Neural crest cell (in vitro differentiated cells): Measurements from ENCODE around the gene SLC22A13. TPM values are rescaled to one million over a fixed set of nuclear protein-coding genes. Genes with fewer than 3 reads are reported as not detected.

Experiments used
- DNase-seq: peaks from one replicate; pipeline ENCODE4 v3.0.0; 2021; ENCODE audit warnings: low read depth, mixed read lengths, low spot score
- H3K27ac Mint-ChIP-seq: one replicate; pipeline ENCODE4 v1.8.0; 2021; ENCODE audit warnings: mild to moderate bottlenecking, mixed read lengths; ENCODE audit not compliant: unreplicated experiment
- H3K27me3 Mint-ChIP-seq: 2 replicates; pipeline ENCODE4 v1.8.0; 2021; ENCODE audit warnings: low read depth, mild to moderate bottlenecking, mixed read lengths
- H3K36me3 Mint-ChIP-seq: 2 replicates; pipeline ENCODE4 v1.8.0; 2021; ENCODE audit warnings: low read depth, mild to moderate bottlenecking, mixed read lengths
- H3K4me1 Mint-ChIP-seq: 2 replicates; pipeline ENCODE4 v1.8.0; 2021; ENCODE audit warnings: mixed read lengths
- H3K4me3 Mint-ChIP-seq: one replicate; pipeline ENCODE4 v1.8.0; 2021; ENCODE audit warnings: mild to moderate bottlenecking, mixed read lengths
- H3K9me3 Mint-ChIP-seq: 2 replicates; pipeline ENCODE4 v1.8.0; 2021; ENCODE audit warnings: mixed read lengths
- total RNA-seq: library from RNA; stranded (reverse); gene quantifications from 2 replicates; pipeline ENCODE4 v1.2.1, GENCODE V29; 2021
- TF ChIP-seq, protein P1 (sequence below): fragments of 200-600 bp; sonication (generic); conservative IDR thresholded peaks from 2 replicates; pipeline ENCODE4 v1.5.0; 2021; ENCODE audit warnings: antibody characterized with exemption, mild to moderate bottlenecking

Gene SLC22A13
- total RNA-seq, 1 donor from 2014 or later, result 0.19 TPM

- Mint-ChIP-seq H3K36me3 (peaks cover 2% of the 10 kb centered on the region), H3K27me3 (no peaks in the 10 kb centered on the region), H3K4me3 (no peak overlapping the region), H3K27ac (peak overlapping the region; percentile 78), H3K9me3 (no peaks in the 10 kb centered on the region), H3K4me1 (peaks cover 5% of the 10 kb centered on the region)
- TF ChIP-seq, protein P1, sequence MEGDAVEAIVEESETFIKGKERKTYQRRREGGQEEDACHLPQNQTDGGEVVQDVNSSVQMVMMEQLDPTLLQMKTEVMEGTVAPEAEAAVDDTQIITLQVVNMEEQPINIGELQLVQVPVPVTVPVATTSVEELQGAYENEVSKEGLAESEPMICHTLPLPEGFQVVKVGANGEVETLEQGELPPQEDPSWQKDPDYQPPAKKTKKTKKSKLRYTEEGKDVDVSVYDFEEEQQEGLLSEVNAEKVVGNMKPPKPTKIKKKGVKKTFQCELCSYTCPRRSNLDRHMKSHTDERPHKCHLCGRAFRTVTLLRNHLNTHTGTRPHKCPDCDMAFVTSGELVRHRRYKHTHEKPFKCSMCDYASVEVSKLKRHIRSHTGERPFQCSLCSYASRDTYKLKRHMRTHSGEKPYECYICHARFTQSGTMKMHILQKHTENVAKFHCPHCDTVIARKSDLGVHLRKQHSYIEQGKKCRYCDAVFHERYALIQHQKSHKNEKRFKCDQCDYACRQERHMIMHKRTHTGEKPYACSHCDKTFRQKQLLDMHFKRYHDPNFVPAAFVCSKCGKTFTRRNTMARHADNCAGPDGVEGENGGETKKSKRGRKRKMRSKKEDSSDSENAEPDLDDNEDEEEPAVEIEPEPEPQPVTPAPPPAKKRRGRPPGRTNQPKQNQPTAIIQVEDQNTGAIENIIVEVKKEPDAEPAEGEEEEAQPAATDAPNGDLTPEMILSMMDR, result no peak
- DNase-seq, result no peak
These were observed 9.4 kb downstream of the SLC22A13 start for GRCh38 chr3:38274864-38275649.

GRCh38 chr3:38275658-38276057, 10.0 kb downstream of the SLC22A13 start:
- Mint-ChIP-seq H3K27ac (peak overlapping the region; percentile 57), H3K27me3 (no peaks in the 10 kb centered on the region), H3K4me1 (peaks cover 5% of the 10 kb centered on the region), H3K9me3 (no peaks in the 10 kb centered on the region), H3K36me3 (peaks cover 2% of the 10 kb centered on the region), H3K4me3 (no peak overlapping the region)
- TF ChIP-seq, protein P1, result no peak
- no peak for DNase-seq

- Mint-ChIP-seq H3K4me3 (no peak overlapping the region), H3K36me3 (no peaks in the 10 kb centered on the region), H3K9me3 (no peaks in the 10 kb centered on the region), H3K4me1 (peaks cover 5% of the 10 kb centered on the region), H3K27ac (no peak overlapping the region), H3K27me3 (no peaks in the 10 kb centered on the region)
- no peak for DNase-seq
- TF ChIP-seq, protein P1, result no peak
These were observed 10.7 kb downstream of the SLC22A13 start for GRCh38 chr3:38276081-38276916.

DNA sequence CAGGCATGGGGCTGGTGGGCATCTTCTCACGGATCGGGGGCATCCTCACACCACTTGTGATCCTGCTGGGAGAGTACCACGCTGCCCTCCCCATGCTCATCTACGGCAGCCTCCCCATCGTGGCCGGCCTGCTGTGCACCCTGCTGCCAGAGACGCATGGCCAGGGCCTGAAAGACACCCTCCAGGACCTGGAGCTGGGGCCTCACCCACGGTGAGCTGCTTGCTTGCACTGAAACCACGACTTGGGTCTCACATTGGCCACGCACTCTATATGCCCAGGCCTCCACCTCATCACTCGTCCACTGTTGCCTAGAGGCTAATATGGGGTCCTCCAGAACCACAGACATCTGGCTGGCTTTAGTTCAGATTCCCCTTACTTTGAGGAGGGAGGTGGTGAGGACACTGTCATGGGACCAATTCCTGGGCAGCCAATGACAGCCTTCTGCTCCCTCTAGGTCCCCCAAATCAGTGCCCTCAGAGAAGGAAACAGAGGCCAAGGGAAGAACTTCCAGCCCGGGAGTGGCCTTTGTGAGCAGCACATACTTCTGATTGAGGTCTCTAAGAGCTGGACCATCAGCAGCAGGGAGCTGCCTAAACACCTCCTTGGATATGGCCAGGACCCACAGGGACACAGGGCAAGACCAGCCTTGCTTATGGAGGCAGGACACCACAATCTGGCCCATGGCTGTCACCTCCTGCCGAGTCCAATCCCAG, 11.5 kb downstream of the SLC22A13 start:
- Mint-ChIP-seq H3K4me3 (no peak overlapping the region), H3K36me3 (no peaks in the 10 kb centered on the region), H3K27ac (no peak overlapping the region), H3K4me1 (peaks cover 5% of the 10 kb centered on the region), H3K27me3 (no peaks in the 10 kb centered on the region), H3K9me3 (no peaks in the 10 kb centered on the region)
- TF ChIP-seq, protein P1, result no peak
- no peak for DNase-seq

DNA sequence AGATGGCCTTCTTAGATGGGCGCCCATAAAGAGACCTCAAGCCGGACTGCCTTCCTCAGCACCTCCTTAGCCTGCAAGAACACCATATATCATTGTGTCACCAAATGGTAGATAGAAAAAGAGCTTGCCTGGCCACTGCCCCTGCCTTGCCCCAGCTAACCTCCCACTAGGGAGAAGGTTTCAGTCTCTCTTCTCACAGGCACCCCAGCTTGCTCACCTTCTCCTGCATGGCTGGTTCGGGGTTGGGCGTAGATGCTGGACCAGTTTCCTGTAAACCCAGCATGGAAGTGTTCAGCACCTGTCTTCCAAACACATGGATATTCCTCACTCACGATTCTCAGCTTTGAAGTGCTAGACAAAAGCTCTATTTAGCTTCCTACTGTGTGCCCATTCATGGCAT, 13.2 kb downstream of the SLC22A13 start:
- Mint-ChIP-seq H3K27me3 (no peaks in the 10 kb centered on the region), H3K9me3 (no peaks in the 10 kb centered on the region), H3K36me3 (no peaks in the 10 kb centered on the region), H3K4me3 (no peak overlapping the region), H3K4me1 (no peaks in the 10 kb centered on the region), H3K27ac (no peak overlapping the region)
- DNase-seq, result no peak
- TF ChIP-seq, protein P1, result no peak
